ENCODE results near the gene AADACL4. TPM values are rescaled to one million over a fixed set of nuclear protein-coding genes. Genes with fewer than 3 reads are reported as not detected.

The AADACL4 gene
- total RNA-seq, 1 donor from 2014 or later, result 0.24 TPM

GRCh38 chr1:12604986-12605385, 38.9 kb upstream of the AADACL4 start:
- H3K27me3 Mint-ChIP-seq, result no peaks in the 10 kb centered on the region
- peaks cover 59% of the 10 kb centered on the region for H3K4me1 Mint-ChIP-seq (ENCODE audit: low read depth)
- no peak overlapping the region for H3K4me3 Mint-ChIP-seq (ENCODE audit: low read depth)
- no peak for DNase-seq (ENCODE audit: low spot score, unreplicated experiment)
- H3K9me3 Mint-ChIP-seq (ENCODE audit: low read depth), result peaks cover 3% of the 10 kb centered on the region
- TF ChIP-seq CTCF (IDR thresholded peaks at IDR 0.05; ENCODE audit: unreplicated experiment), result no peak
- H3K36me3 Mint-ChIP-seq (ENCODE audit: insufficient read depth), result peaks cover 48% of the 10 kb centered on the region
- H3K27ac Mint-ChIP-seq, result peak overlapping the region; percentile 96

GRCh38 chr1:12607263-12607662, 36.6 kb upstream of the AADACL4 start:
- TF ChIP-seq CTCF (IDR thresholded peaks at IDR 0.05; ENCODE audit: unreplicated experiment), result no peak
- Mint-ChIP-seq H3K27me3 (no peaks in the 10 kb centered on the region), H3K9me3 (ENCODE audit: low read depth) (peaks cover 3% of the 10 kb centered on the region), H3K4me3 (ENCODE audit: low read depth) (no peak overlapping the region), H3K36me3 (ENCODE audit: insufficient read depth) (peaks cover 57% of the 10 kb centered on the region), H3K27ac (no peak overlapping the region), H3K4me1 (ENCODE audit: low read depth) (peaks cover 53% of the 10 kb centered on the region)
- no peak for DNase-seq (ENCODE audit: low spot score, unreplicated experiment)

GRCh38 chr1:12608311-12608957, 35.5 kb upstream of the AADACL4 start:
- no peak for TF ChIP-seq CTCF (IDR thresholded peaks at IDR 0.05; ENCODE audit: unreplicated experiment)
- Mint-ChIP-seq H3K4me1 (ENCODE audit: low read depth) (peaks cover 55% of the 10 kb centered on the region), H3K27me3 (no peaks in the 10 kb centered on the region), H3K27ac (peak overlapping the region; percentile 88), H3K4me3 (ENCODE audit: low read depth) (no peak overlapping the region), H3K9me3 (ENCODE audit: low read depth) (peaks cover 3% of the 10 kb centered on the region), H3K36me3 (ENCODE audit: insufficient read depth) (peaks cover 67% of the 10 kb centered on the region)
- no peak for DNase-seq (ENCODE audit: low spot score, unreplicated experiment)

- Mint-ChIP-seq H3K27me3 (no peaks in the 10 kb centered on the region), H3K4me1 (ENCODE audit: low read depth) (peaks cover 53% of the 10 kb centered on the region), H3K4me3 (ENCODE audit: low read depth) (no peak overlapping the region), H3K27ac (peak overlapping the region; percentile 92), H3K36me3 (ENCODE audit: insufficient read depth) (peaks cover 62% of the 10 kb centered on the region), H3K9me3 (ENCODE audit: low read depth) (peaks cover 3% of the 10 kb centered on the region)
- no peak for TF ChIP-seq CTCF (IDR thresholded peaks at IDR 0.05; ENCODE audit: unreplicated experiment)
- DNase-seq (ENCODE audit: low spot score, unreplicated experiment), result no peak
These were observed 34.3 kb upstream of the AADACL4 start for GRCh38 chr1:12609469-12610003.

- TF ChIP-seq CTCF (IDR thresholded peaks at IDR 0.05; ENCODE audit: unreplicated experiment), result no peak
- Mint-ChIP-seq H3K4me1 (ENCODE audit: low read depth) (peaks cover 55% of the 10 kb centered on the region), H3K36me3 (ENCODE audit: insufficient read depth) (peaks cover 64% of the 10 kb centered on the region), H3K9me3 (ENCODE audit: low read depth) (peaks cover 3% of the 10 kb centered on the region), H3K4me3 (ENCODE audit: low read depth) (no peak overlapping the region), H3K27ac (peak overlapping the region; percentile 17), H3K27me3 (no peaks in the 10 kb centered on the region)
- DNase-seq (ENCODE audit: low spot score, unreplicated experiment), result no peak
These were observed 33.5 kb upstream of the AADACL4 start for GRCh38 chr1:12610305-12610935.

Data from progenitor cell of endocrine pancreas (in vitro differentiated cells).